ENCODE data around the gene PHF2.

The PHF2 gene

DNA sequence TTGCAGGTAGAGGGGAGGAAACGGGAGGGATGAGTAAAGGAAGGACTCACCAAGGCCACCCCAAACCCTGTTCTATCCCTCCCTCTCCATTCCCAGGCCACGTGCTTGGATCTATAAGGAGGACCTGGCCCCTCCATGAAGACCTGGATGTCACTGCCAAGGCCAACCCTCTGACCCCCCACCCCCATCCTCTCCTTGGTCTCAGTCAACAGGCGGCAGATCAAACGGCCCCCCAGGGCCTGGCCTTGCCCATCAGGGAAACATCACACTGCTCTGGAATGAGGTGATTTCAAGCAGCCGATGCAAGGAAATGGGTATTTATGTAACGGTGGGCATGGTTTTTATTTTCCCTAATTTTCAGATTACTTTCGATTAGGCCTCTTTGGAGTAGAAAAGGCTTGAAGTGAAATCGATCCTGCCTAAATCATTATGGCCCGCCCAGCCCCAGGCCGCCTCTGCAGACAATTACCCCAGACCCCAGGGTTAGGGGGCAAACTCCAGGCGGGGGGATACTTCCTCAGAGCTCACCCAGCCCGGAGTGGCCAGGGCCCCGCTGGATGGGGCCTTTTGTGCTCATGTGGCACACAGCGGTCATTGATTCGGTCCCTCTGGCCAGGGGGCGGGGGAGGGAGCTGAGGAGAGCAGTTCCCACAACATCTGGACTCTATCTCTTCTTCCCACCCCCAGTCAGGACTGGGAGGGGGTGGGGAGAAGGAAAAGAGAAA is 125.3 kb downstream of the PHF2 start:
- no peak for DNase-seq (ENCODE audit: low spot score)

DNA sequence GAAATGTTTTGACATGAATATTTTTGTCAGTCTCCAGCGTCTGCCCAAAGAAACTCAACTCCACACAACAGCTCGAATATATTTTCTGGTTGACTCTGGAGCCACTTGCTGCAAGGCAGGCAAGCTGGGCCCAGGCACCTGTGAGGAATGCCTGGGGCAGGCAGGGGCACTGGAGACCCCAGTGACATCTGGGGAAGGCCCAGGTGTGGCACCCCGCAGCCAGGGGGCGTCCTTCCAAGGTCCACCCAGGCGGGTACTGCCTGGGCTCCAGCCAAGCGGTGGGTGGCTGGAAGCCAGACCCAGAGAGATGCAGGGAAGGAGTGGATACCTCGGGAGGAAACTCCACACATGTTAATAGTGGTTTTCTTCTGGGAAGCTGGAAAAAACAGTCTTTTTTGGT is 125.9 kb downstream of the PHF2 start:
- DNase-seq (ENCODE audit: low spot score) = no peak

DNA sequence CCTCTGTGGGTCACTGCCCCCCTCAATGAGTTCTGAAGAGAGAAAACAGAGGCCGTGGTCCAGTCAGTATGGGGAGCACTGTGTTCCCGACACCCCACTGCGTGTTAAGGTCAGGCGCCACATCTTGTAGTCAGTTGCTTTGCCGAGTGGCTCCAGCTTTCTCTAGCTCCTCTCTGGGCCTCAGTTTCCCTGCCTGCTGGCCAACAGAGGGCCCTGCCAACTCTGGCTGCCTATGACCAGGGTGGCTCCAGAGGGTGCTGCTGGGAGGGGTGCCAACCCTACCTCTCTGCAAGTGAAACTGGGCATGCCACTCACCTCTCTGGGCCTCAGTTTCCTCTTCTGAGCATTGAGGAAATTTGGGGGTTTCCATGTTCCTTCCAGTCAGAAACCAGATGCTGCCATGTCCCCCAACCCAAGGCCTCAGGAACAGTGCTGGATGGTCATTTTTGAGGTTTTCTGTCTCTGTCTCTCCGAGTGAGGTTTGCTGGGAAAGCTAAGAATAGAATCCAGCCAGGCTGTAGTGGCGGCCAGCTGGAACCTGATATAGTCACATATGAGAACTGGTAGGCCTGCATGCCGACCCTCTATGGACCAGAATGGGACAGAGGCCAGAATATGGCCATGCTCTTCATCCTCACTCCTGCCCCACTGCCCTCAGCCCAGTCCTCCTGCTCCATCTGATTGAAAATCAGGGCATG is 132.1 kb downstream of the PHF2 start:
- DNase-seq (ENCODE audit: low spot score) = no peak

DNA sequence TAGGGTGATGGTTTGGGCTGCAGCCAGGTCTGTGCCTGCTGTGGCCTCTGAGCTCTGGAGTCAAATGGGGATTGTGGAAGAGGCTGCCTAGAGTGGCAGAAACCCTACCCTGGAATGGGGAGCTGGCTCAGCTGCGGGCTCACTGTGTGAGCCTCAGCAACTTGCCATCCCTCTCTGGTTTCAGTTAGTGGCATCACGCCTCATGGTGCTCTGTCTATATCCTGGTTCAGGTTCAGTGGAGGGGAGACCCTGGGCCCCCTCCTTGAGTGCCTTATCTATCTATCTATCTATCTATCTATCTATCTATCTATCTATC is 132.6 kb downstream of the PHF2 start:
- DNase-seq (ENCODE audit: low spot score) = no peak

DNA sequence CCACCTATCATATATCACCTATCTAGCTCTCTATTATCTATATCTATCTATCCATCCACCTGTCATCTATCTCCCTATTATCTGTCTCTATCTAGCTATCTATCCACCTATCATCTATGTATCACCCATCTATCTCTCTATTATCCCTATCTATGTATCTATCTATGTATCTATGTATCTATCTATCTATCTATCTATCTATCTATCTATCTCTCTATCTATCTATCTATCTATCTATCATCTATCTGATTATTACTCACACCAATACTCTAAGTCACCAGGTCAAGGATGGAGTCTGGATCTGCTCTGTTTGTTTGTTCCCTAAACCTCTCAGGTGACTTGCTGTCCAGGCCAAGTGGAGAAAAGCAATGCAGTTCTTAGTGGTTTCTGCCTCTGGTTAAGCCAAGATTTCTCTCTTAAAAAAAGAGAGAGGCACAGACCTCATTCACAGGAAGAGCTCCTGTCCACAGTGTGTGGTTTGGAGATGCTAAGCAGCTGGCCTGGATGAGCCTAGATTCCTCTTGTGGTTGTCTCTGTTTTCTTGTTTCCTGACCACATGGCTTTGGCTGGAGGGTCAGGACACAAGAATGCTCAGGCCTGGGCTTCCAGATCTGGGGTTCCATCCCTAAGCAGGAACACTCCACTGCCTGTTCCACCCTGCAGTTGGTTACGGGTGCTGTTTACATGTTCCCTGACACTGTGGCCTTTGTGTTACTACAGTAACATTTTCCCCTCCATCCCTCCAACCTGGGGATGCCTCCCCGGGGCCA is 133.4 kb downstream of the PHF2 start:
- no peak for DNase-seq (ENCODE audit: low spot score)

DNA sequence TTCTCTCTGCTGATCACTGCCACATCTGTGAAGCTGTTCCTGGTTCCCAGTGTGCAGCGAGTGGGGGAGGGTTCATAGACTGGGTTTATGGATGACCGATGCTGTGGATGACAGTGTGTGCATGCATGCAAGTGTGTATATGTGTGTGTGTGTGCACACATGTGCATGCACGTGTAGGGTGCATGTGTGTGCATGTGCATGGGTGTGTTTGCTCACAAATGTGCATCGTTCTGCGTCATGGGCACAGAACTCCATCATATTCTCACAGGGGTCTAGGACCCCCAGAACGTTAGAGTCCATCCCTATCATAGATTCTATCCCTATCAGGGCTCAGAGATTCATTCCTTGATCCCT is 134.0 kb downstream of the PHF2 start:
- no peak for DNase-seq (ENCODE audit: low spot score)

DNA sequence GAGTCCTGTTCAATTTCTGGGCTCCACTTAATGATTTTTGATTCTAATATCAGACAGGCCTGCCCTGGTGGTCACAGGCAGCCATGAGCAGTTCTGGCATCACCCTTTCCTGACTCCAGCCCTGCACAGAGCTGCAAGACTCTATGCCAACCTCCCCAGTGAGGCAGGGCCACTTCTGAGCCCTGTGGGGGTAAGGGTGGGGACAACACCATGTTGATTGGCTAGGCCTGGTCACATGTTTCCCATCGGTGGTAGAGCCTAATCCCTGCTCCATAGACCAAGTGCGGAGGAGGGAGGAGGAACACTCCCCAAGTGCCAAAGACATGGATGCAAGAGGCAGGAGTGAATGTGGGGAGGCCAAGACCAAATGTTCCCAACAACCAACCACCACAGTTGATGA is 134.6 kb downstream of the PHF2 start:
- no peak for DNase-seq (ENCODE audit: low spot score)

DNA sequence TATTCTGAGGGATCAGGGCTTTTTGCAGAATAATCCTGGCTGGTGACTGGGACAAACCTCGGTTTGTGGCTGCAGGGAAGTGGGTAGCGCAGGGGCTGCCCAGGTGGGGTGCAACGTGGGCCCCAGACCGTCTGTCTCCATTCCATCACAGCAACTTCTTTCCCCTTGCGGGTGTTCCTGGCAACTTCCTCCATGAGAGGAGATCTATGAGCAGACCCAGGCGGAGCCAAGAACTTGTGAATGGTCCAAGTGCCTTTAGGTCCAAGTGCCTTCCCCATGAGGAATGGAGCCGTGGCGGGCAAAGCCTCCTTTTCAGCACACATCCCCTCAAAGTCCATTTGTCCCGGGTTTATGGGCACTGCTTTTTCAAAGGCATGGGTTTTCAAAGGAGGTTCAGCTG is 136.5 kb downstream of the PHF2 start:
- no peak for DNase-seq (ENCODE audit: low spot score)

DNA sequence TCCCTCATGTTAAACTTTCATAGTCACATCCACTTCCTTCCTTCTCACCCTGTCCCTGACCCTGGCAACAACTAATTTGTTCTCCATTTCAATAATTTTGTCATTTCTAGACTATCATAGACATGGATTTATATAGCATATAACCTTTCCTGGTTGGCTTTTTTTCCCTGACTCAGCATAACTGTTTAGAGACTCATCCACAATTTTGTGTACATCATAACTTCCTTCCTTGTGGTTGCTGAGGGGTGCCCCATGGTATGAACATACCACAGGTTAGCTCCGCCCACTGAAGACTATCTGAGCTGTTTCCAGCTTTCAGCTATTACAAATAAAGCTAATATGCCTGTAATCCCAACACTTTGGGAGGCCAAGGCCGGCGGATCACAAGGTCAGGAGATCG is 137.3 kb downstream of the PHF2 start:
- no peak for DNase-seq (ENCODE audit: low spot score)

DNA sequence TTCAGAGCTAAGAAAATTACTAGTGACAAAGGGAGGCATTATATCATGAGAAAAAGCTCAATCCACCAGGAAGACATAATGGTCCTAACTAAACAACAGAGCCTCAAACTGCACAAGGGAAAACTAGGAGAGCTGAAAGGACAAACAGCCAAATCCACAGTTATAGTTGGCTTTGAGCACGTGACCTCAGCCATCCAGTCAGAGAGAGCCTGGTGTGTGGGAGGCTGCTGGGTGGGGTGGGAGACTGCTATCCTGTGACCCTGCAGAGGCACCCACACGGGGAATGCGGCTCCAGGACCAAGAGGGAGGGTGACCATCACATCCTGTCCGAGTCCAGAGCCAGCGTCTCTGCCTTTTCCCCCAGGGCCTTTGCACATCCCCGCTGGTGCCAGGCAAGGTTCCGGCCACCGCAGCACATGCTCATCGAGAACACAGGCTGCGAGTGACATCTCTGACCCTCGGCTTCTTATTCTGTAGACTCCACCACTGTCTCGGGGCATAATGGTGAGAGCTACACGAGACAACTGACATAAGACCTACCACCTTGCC is 145.1 kb downstream of the PHF2 start:
- DNase-seq (ENCODE audit: low spot score) = no peak

DNA sequence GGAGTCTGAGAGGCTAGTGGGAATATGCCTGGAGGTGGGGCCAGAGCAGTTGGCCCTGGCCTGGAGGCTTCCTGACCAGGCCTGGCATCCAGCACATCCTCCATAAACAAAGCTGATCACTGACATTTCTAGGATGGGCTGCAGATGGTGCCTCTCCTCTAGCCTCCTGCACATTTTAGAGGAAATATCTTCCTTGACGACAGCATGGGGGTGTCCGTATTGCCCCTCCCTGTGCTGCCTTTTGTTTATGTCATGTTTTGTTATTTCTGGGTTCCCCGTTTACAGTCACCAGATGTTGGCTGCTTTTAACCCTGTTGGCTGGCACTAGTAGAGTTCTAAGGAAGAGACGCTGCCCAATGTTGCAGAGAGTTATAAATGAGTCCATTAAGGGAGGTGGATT is 148.5 kb downstream of the PHF2 start:
- DNase-seq (ENCODE audit: low spot score) = no peak

DNA sequence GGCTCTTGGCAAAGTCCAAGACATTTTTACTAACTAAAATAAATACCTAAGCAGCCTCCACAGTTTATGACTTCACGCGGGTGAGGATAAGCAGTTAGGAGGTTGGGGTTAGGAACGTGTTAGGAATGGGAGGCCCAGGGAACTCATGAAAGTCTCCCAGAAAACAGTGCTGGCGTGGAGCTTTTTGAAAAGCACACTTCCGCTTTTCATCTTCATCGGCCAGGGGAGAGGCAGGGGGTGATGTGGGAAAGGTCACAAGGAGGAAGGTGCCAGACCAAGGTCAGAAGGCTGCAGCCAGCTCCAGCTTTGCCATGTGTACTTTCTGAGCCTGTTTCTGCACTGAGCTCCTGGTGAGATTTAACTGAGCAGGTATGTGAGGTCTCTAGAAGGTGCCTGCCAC is 149.0 kb downstream of the PHF2 start:
- DNase-seq (ENCODE audit: low spot score) = no peak

DNA sequence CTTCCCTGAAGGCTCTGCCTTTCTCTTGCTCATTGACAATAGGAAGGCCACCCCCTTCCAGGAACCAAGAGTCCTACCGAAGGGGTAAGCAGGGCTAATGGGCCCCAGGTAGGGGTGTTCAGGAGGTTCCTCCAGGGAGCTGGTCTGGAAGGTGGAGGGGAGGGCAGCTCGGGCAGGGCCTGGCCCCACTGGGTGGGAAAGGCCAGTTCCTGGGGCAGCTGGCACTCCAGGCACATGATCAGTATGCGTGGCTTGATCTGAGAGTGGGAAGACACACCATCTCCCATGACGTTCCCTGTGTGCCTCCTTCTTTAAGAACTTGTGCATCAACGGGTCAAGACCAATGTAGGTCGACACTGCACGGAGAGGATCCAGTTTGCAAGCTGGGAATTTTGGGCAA is 149.8 kb downstream of the PHF2 start:
- no peak for DNase-seq (ENCODE audit: low spot score)
